GM18858 (cell line): ENCODE results near the gene MAN1B1.

Experiments
- ATAC-seq: cut with Tn5 transposase; IDR thresholded peaks from one replicate; pipeline ENCODE4 v1.9.1; 2021; ENCODE audit not compliant: unreplicated experiment

The MAN1B1 gene

GRCh38 chr9:137068539-137069507, 18.0 kb upstream of the MAN1B1 start:
- no peak for ATAC-seq

GRCh38 chr9:137069508-137070091, 17.2 kb upstream of the MAN1B1 start:
- no peak for ATAC-seq

- no peak for ATAC-seq
Observed at GRCh38 chr9:137070201-137070905, 16.4 kb upstream of the MAN1B1 start, which contains the start of gene SAPCD2. SAPCD2 (minus strand) TSS chr9:137070557; CDS start chr9:137070460, 97 bp downstream.

- ATAC-seq: no peak
Observed at GRCh38 chr9:137070906-137071275, 15.9 kb upstream of the MAN1B1 start.

GRCh38 chr9:137071282-137071681, 15.5 kb upstream of the MAN1B1 start:
- ATAC-seq: no peak

GRCh38 chr9:137073992-137074399, 12.8 kb upstream of the MAN1B1 start:
- ATAC-seq: no peak

GRCh38 chr9:137074657-137075274, 12.0 kb upstream of the MAN1B1 start:
- no peak for ATAC-seq

GRCh38 chr9:137075275-137075775, 11.5 kb upstream of the MAN1B1 start:
- no peak for ATAC-seq

- no peak for ATAC-seq
Observed at GRCh38 chr9:137076636-137077009, 10.2 kb upstream of the MAN1B1 start.

GRCh38 chr9:137077010-137077747, 9.6 kb upstream of the MAN1B1 start, which contains the start of gene UAP1L1:
UAP1L1 (plus strand) TSS chr9:137077517; CDS start chr9:137077533, 16 bp downstream.
- no peak for ATAC-seq

- ATAC-seq: no peak
Observed at GRCh38 chr9:137077758-137078693, 8.8 kb upstream of the MAN1B1 start.

- ATAC-seq: no peak
Observed at GRCh38 chr9:137078701-137079400, 7.9 kb upstream of the MAN1B1 start.

GRCh38 chr9:137079401-137079787, 7.4 kb upstream of the MAN1B1 start:
- no peak for ATAC-seq

- no peak for ATAC-seq
Observed at GRCh38 chr9:137080260-137081122, 6.3 kb upstream of the MAN1B1 start.

GRCh38 chr9:137082222-137082924, 4.4 kb upstream of the MAN1B1 start:
- ATAC-seq: no peak

GRCh38 chr9:137082925-137083290, 3.9 kb upstream of the MAN1B1 start:
- ATAC-seq: no peak

- no peak for ATAC-seq
Observed at GRCh38 chr9:137083394-137084004, 3.3 kb upstream of the MAN1B1 start.
